ENCODE data around the gene TPO.

Gene TPO

DNA sequence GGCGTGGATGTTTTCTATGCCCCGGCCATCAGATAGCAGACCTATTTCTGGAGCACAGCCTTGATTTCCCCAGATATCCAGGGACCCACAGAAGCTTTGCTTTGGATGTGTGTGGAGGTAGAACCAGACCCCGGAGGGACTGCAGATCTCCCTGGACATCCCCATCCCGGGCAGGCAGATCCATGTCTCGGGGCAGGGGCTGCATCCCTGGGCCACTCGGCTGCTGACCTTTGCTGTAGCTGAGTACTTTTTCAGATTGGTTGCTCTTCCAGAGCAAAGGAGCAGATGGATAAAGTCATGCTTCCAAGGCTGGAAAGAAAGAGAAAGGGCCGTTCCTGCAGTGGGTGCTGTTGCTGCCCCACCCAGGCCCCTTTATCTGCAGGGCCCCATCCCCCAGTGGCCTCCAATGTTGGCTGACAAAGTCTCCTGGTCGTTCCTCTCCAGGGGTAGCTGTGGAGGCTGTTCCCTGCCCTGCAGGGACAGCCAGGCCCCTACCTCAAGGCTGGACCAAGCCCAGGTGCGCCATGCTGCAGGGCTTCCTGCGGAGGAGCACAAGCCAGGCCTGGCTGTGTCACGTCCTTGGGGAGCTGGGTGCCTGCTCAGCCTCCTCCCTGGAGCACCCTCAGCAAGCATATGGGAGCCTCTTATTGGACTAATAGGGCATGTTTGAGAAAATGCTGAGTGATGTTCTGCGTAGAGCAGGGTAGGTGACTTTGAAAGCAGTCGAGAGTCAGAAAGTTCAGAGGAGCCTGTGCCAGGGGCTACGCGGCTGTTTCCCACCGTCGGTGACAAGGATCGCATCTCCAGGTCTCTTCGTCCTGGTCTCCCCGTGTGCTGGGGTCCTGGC, 68.4 kb downstream of the TPO start:
- no peak for TF ChIP-seq GATA2 (IDR thresholded peaks at IDR 0.05; ENCODE audit: low read depth, low read length)
- TF ChIP-seq GATA3 (IDR thresholded peaks at IDR 0.05; ENCODE audit: low read depth, low read length): no peak

DNA sequence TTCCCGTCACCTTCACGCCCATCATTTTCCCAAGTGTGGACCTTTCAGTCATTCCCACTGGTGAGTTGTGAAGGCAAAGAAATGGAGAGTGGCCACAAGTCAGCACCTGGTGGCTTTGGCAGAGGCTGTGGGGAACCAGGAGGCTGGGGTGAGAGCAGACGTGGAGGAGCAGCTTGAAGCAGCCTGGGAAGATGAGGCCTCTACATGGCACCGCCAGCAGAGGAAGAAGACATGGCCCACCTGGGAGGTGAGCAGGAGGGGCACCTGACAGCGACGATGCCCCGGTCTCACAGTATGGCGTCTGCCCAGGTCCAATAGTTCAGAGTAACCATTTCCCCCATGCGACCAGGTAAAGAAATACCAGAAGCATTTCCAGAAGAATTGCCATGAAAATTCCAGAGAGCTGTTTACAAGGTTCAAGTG, 69.0 kb downstream of the TPO start:
- TF ChIP-seq GATA3 (IDR thresholded peaks at IDR 0.05; ENCODE audit: low read depth, low read length) (no peak), GATA2 (IDR thresholded peaks at IDR 0.05; ENCODE audit: low read depth, low read length) (no peak)

DNA sequence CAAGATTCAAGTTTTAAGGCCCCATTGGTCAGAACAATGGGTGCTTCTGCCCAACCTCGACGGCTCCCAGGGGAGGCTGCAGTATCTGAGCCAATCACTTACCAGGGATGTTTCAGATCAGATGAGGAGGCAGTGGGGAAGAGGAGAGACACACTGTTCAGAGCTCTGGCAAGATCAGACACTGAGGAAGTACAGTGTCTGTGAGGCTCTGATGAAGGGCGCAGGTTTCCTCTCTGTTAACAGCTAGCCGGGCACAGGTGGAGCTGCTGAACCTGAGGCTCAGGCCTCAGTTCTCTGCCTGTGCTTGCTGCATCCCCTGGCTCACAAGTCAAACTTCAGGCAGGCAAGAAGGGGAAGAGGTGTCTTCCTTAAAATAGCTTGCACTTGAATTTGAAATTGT, 69.7 kb downstream of the TPO start:
- TF ChIP-seq GATA3 (IDR thresholded peaks at IDR 0.05; ENCODE audit: low read depth, low read length): no peak
- TF ChIP-seq GATA2 (IDR thresholded peaks at IDR 0.05; ENCODE audit: low read depth, low read length): no peak

DNA sequence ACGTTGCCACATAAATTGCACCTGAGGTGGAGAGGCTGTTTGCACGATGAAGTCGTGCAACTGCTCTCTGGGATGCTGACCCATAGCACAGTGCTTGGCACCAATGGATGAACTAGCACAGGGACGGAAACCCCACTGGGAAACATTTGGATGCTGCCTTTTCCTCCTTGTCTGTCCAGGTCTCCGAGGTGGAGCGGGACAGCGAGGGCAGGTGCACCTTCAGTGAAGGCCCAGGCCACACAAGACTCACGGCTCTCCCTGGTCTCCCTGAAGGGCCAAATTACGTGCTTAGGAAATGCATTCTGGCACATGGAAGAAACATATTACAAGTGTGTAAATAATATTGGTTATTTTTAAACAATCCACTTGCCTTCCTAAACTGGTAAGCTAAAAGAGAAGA, 70.3 kb downstream of the TPO start:
- no peak for TF ChIP-seq GATA2 (IDR thresholded peaks at IDR 0.05; ENCODE audit: low read depth, low read length)
- TF ChIP-seq GATA3 (IDR thresholded peaks at IDR 0.05; ENCODE audit: low read depth, low read length): no peak

DNA sequence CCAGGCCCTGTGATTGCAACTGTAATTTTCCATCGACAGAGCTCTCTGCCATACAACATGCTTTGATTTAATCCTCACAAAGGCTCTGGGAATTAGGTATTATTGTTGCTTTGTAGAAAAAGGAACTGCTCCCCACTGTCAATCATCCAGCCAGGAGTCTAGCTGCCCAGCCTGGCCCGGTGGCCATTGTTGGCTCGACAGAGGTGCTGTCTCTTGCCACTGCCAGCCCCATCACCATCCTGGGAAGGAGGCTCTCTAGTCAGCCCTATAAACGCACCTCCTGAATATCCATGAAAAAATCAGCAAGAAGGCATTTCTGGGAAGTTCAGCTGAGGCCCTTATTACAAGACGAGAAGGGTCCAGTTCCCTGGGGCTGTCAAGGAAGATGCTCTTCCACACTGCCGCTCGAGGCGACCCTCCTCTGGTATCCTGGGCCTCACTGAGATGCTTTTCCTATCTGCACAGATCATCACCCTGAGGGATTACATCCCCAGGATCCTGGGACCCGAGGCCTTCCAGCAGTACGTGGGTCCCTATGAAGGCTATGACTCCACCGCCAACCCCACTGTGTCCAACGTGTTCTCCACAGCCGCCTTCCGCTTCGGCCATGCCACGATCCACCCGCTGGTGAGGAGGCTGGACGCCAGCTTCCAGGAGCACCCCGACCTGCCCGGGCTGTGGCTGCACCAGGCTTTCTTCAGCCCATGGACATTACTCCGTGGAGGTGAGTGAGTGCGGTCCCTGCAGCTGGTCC, 71.0 kb downstream of the TPO start:
- TF ChIP-seq GATA2 (IDR thresholded peaks at IDR 0.05; ENCODE audit: low read depth, low read length): no peak
- no peak for TF ChIP-seq GATA3 (IDR thresholded peaks at IDR 0.05; ENCODE audit: low read depth, low read length)

DNA sequence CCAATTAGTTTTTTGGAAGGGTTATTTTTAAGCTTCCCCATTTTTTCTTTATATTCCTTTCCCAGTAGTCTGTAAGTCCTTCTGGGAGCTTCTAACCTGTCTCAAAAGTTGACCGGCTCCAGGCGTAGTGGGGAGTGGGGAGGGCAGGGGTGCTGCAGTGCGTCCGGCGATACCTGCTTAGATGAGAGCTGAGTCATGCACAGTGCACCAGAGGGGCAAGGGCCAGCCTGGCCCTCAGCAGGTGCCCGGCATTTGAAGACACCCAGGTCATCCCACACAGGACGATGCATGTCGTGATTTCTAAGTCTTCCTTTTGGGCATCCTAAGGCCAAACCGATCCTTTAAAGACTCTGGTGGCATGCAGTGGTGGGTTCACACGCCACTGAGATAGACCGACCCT, 73.4 kb downstream of the TPO start:
- TF ChIP-seq GATA3 (IDR thresholded peaks at IDR 0.05; ENCODE audit: low read depth, low read length) (no peak), GATA2 (IDR thresholded peaks at IDR 0.05; ENCODE audit: low read depth, low read length) (no peak)

DNA sequence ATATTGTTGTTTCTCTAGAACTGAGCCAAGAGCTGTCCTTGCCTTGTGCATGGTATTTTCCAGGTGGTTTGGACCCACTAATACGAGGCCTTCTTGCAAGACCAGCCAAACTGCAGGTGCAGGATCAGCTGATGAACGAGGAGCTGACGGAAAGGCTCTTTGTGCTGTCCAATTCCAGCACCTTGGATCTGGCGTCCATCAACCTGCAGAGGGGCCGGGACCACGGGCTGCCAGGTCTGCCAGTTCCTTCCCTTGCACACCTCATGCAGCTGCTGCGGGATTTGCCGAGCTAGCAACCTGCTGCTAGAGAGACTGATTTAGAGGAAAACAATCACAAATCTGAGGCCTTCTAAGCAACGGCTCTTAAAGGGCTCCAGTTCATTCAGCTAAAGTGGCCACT, 74.5 kb downstream of the TPO start:
- TF ChIP-seq GATA3 (IDR thresholded peaks at IDR 0.05; ENCODE audit: low read depth, low read length) (no peak), GATA2 (IDR thresholded peaks at IDR 0.05; ENCODE audit: low read depth, low read length) (no peak)

DNA sequence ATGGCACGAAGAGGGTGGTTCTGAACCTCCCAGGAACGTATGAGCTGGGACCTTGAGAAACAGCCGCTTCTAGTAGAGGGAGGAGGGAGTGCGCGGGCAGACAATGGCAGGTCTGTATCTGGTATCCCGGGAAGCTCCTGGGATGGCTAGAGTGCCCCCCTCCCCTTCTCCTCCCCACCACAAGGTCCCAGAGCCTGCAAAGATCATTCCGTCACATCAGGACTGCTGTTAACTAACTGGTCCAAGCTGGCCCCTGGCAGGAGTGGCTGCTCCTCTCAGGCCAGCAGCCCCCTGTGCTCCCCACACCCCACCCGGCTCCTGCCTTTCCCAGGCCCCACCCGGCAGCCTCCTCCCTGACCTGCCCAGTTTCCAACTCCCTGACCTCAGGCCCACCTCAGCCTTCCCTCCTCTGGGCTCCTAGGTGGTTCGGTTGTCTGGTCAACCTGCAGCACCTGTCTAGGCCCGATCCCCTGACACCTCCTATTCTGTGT, 75.0 kb downstream of the TPO start:
- TF ChIP-seq GATA3 (IDR thresholded peaks at IDR 0.05; ENCODE audit: low read depth, low read length) (no peak), GATA2 (IDR thresholded peaks at IDR 0.05; ENCODE audit: low read depth, low read length) (no peak)

DNA sequence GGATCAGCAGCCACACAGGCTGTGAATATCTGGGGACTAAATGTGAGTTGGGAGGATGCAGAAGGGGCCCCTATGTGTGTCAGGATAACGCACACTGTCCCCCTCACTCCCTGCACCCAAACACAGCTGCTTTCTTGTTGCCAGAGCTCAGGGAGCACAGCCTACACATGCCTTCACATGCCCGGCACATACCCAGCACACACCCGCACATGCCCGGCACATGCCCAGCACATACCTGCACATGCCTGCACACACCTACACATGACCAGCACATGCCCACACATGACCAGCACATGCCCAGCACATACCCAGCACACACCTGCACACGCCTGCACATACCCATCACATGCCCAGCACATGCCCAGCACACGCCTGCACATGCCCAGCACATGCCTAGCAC, 75.6 kb downstream of the TPO start:
- TF ChIP-seq GATA2 (IDR thresholded peaks at IDR 0.05; ENCODE audit: low read depth, low read length) (no peak), GATA3 (IDR thresholded peaks at IDR 0.05; ENCODE audit: low read depth, low read length) (no peak)

DNA sequence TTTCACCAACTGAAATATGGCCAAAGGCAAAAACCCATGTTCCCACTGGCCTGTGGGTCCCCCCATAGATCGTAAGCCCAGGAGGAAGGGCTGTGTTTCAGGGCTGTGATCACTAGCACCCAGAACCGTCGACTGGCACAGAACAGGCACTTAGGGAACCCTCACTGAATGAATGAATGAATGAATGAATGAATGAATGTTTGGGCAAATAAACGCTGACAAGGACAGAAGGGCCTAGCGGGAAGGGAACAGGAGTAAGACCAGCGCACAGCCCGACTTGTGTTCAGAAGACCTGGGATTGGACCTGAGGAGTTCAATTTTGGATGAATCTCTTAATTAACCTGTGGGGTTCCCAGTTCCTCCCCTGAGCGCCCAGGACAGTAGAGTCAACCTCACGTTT, 76.2 kb downstream of the TPO start:
- TF ChIP-seq GATA3 (IDR thresholded peaks at IDR 0.05; ENCODE audit: low read depth, low read length) (no peak), GATA2 (IDR thresholded peaks at IDR 0.05; ENCODE audit: low read depth, low read length) (no peak)

DNA sequence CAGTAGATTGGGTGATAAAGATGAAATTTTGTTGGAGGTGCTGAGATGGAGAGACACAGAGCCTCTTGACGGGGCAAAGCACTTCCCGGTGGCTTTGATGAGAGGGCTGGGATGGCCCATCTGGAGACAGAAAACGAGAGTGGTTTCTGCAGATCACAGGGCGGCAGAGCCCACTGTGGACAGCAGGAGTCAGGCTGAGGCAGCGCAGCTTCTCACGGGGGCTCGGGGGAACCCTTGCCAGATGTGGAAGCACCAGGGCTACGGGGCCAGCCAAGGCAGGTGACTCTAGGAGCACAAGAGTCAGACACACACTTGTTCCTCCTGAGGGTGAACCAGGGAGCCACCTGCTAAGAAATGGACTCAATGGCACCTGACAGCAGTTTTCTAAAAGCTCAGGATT, 78.5 kb downstream of the TPO start:
- TF ChIP-seq GATA3 (IDR thresholded peaks at IDR 0.05; ENCODE audit: low read depth, low read length): no peak
- TF ChIP-seq GATA2 (IDR thresholded peaks at IDR 0.05; ENCODE audit: low read depth, low read length): no peak

DNA sequence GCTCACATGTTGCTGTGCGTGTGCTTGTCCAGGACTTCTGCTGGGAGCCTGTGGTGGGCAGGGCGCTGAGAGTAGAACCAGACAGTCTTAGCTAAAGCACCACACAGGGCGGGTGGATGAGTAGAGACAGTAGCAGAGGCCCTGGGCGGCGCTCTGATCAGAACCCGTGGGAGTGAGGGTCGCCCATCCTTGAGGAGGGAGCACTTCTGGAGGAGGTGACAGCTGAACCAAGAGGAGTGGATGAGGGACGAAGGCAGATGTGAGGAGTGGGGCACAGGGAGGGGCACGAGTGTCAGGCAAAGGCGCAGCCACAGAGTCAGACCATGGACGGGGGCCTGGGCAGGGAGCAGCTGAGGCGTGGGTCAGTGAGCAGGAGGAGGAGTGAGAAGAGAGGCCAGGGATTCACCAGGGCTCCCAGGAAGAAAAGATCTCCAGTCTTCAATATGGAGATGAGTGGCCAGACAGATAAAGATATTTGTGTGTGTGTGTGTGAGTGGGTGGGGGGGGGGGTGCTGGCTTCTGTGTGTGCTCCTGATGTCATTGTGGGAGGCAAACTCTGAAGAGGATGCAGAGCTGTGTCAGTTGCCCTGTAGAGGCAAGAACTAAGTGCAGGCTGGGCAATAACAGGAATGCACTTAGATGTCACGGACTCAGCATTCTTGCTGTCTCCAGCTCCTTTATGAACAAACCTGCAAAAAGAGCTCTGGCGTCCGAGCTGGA, 79.6 kb downstream of the TPO start:
- no peak for TF ChIP-seq GATA2 (IDR thresholded peaks at IDR 0.05; ENCODE audit: low read depth, low read length)
- TF ChIP-seq GATA3 (IDR thresholded peaks at IDR 0.05; ENCODE audit: low read depth, low read length): no peak

DNA sequence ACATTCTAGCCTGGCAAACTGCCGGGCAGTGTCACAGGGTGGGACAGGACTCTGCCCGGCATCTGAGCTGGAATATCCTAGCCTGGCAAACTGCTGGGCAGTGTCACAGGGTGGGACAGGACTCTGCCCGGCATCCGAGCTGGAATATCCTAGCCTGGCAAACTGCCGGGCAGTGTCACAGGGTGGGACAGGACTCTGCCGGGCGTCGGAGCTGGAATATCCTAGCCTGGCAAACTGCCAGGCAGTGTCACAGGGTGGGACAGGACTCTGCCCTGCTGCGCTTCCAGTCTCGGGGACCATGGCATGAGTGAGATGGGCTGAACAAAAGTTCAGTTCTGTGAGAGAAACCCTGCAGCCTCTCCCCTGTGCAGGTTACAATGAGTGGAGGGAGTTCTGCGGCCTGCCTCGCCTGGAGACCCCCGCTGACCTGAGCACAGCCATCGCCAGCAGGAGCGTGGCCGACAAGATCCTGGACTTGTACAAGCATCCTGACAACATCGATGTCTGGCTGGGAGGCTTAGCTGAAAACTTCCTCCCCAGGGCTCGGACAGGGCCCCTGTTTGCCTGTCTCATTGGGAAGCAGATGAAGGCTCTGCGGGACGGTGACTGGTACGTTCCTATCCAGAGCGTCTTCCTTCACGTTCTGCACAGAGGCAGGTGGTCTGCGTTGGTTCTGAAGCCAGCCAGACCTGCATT, 80.3 kb downstream of the TPO start:
- TF ChIP-seq GATA2 (IDR thresholded peaks at IDR 0.05; ENCODE audit: low read depth, low read length) (no peak), GATA3 (IDR thresholded peaks at IDR 0.05; ENCODE audit: low read depth, low read length) (no peak)

DNA sequence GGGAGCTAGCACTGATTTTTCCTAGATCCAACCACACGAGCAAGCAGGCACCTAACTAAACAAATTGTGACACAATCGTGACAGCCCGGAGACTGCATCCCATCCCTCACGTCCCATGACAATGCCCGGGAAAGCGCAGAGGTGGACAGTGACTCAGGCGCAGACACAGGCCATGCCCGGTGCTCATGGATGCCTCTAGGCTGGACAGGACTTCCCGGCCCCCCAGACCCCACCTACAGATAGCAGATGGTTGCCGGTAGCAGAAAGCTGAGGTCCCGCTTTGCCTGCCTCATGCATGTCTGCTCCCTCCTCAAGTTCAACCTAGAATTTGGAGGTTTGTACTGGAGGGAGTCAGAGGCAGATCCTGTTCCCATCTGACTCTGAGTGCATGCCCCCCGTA, 81.0 kb downstream of the TPO start:
- TF ChIP-seq GATA2 (IDR thresholded peaks at IDR 0.05; ENCODE audit: low read depth, low read length) (no peak), GATA3 (IDR thresholded peaks at IDR 0.05; ENCODE audit: low read depth, low read length) (no peak)
